ENCODE data around the gene TTC9C. TPM values are rescaled to one million over a fixed set of nuclear protein-coding genes. Genes with fewer than 3 reads are reported as not detected.

The TTC9C gene
- total and polyA plus RNA-seq, 2 of the 13 experiments (the other 11 are each of a cell fraction or from before 2014, with no cell fraction given) = 28.0 to 36.4 TPM

- TF ChIP-seq GMEB1 (CRISPR knock-in tag; IDR thresholded peaks at IDR 0.05; ENCODE audit: borderline replicate concordance) = peak; percentile 89
- peak; percentile 72 for TF ChIP-seq ZSCAN29 (CRISPR knock-in tag; conservative IDR thresholded peaks at IDR 0.05)
- 0 out of 2 replicates have a peak, but pooled peaks have one; percentile 81 for TF ChIP-seq SMAD9 (CRISPR knock-in tag; IDR thresholded peaks at IDR 0.05)
- 0 out of 2 replicates have a peak, but pooled peaks have one; percentile 33 for TF ChIP-seq ZNF546 (CRISPR knock-in tag; conservative IDR thresholded peaks at IDR 0.05)
- no peak for TF ChIP-seq ZNF615 (CRISPR knock-in tag; IDR thresholded peaks at IDR 0.05; ENCODE audit: borderline replicate concordance)
- TF ChIP-seq ZSCAN31 (CRISPR knock-in tag; IDR thresholded peaks at IDR 0.05; ENCODE audit: low read depth) = peak; percentile 78
- TF ChIP-seq ZBTB7B (CRISPR knock-in tag; IDR thresholded peaks at IDR 0.05) = peak; percentile 93
- TF ChIP-seq HIVEP1 (CRISPR knock-in tag; IDR thresholded peaks at IDR 0.05) = no peak; the same call in 1 of the 2 replicates
- peak; percentile 94 for TF ChIP-seq GABPA (IDR thresholded peaks at IDR 0.05; ENCODE audit: low read depth, low read length)
- peak; percentile 95 for TF ChIP-seq GABPA (CRISPR knock-in tag; IDR thresholded peaks at IDR 0.05; ENCODE audit: low read depth)
- TF ChIP-seq LBX2 (CRISPR knock-in tag; IDR thresholded peaks at IDR 0.05; ENCODE audit: borderline replicate concordance) = no peak
- TF ChIP-seq ZNF136 (CRISPR knock-in tag; IDR thresholded peaks at IDR 0.05; ENCODE audit: low read depth) = no peak; the same call in 1 of the 2 replicates
- TF ChIP-seq ZNF792 (CRISPR knock-in tag; IDR thresholded peaks at IDR 0.05) = peak; percentile 95
- no peak for TF ChIP-seq ZNF670 (CRISPR knock-in tag; IDR thresholded peaks at IDR 0.05; ENCODE audit: borderline replicate concordance)
- peak; percentile 40; the same call in 1 of the 2 replicates for TF ChIP-seq ZNF83 (CRISPR knock-in tag; IDR thresholded peaks at IDR 0.05; ENCODE audit: borderline replicate concordance)
- no peak; the same call in 1 of the 2 replicates for TF ChIP-seq ZNF263 (CRISPR knock-in tag; IDR thresholded peaks at IDR 0.05)
- 0 out of 2 replicates have a peak, but pooled peaks have one; percentile 14 for TF ChIP-seq ZNF513 (CRISPR knock-in tag; conservative IDR thresholded peaks at IDR 0.05)
- TF ChIP-seq FOSL1 (CRISPR knock-in tag; IDR thresholded peaks at IDR 0.05; ENCODE audit: borderline replicate concordance) = peak; percentile 29; the same call in 1 of the 2 replicates
- TF ChIP-seq XRCC5 (optimal IDR thresholded peaks at IDR 0.05; ENCODE audit: low read length) = peak; percentile 72
- peak; percentile 87; the same call in 1 of the 2 replicates for TF ChIP-seq ZNF580 (CRISPR knock-in tag; IDR thresholded peaks at IDR 0.05; ENCODE audit: borderline replicate concordance, low read depth)
- TF ChIP-seq ZNF576 (CRISPR knock-in tag; IDR thresholded peaks at IDR 0.05) = peak; percentile 27; the same call in 1 of the 2 replicates
- peak; percentile 87 for TF ChIP-seq PITX1 (CRISPR knock-in tag; IDR thresholded peaks at IDR 0.05)
- no peak for TF ChIP-seq LRRFIP1 (CRISPR knock-in tag; conservative IDR thresholded peaks at IDR 0.05)
Observed at GRCh38 chr11:62787005-62787759, 58.9 kb downstream of the TTC9C start, which contains the start of gene TMEM179B (continued).
